RWPE2 (cell line): Measurements from ENCODE around the gene GPC1.

Source experiments
- ATAC-seq: fragments of 200-7000 bp; cut with Tn5 transposase; 3 replicates; pipeline ENCODE4 v1.9.1; 2021; ENCODE audit warnings: low read depth
- DNase-seq: peaks from one replicate; pipeline ENCODE4 v3.0.0-alpha.2; 2020; ENCODE audit warnings: low spot score
- H3K27ac ChIP-seq: fragments of 450-650 bp; 2 replicates; pipeline ENCODE4 v1.5.1; 2017; ENCODE audit warnings: mild to moderate bottlenecking; ENCODE audit not compliant: poor library complexity, severe bottlenecking
- H3K27me3 ChIP-seq: fragments of 250-450 bp; sonication (Bioruptor Pico); 2 replicates; pipeline ENCODE4 v1.5.1; 2021; ENCODE audit warnings: mild to moderate bottlenecking, moderate library complexity; ENCODE audit not compliant: insufficient read depth, poor library complexity, severe bottlenecking
- H3K36me3 ChIP-seq: fragments of 250-450 bp; sonication (Bioruptor Pico); 2 replicates; pipeline ENCODE4 v1.5.1; 2020; ENCODE audit warnings: low read depth, mild to moderate bottlenecking, moderate library complexity
- H3K4me1 ChIP-seq: fragments of 250-450 bp; sonication (Bioruptor Pico); 2 replicates; pipeline ENCODE4 v1.5.1; 2021; ENCODE audit warnings: mild to moderate bottlenecking, moderate library complexity; ENCODE audit not compliant: insufficient read depth, poor library complexity, severe bottlenecking
- H3K4me3 ChIP-seq: fragments of 250-450 bp; sonication (Bioruptor Pico); 2 replicates; pipeline ENCODE4 v1.5.1; 2021; ENCODE audit warnings: mild to moderate bottlenecking, moderate library complexity; ENCODE audit not compliant: severe bottlenecking
- H3K9me3 ChIP-seq: fragments of 250-450 bp; sonication (Bioruptor Pico); 2 replicates; pipeline ENCODE4 v1.5.1; 2021; ENCODE audit warnings: mild to moderate bottlenecking, moderate library complexity; ENCODE audit not compliant: severe bottlenecking
- TF ChIP-seq, protein P1 (sequence below): fragments of 450-650 bp; IDR thresholded peaks from one replicate; pipeline ENCODE4 v1.5.1; 2017; ENCODE audit warnings: mild to moderate bottlenecking, moderate library complexity; ENCODE audit not compliant: poor library complexity, severe bottlenecking

GPC1 gene

DNA sequence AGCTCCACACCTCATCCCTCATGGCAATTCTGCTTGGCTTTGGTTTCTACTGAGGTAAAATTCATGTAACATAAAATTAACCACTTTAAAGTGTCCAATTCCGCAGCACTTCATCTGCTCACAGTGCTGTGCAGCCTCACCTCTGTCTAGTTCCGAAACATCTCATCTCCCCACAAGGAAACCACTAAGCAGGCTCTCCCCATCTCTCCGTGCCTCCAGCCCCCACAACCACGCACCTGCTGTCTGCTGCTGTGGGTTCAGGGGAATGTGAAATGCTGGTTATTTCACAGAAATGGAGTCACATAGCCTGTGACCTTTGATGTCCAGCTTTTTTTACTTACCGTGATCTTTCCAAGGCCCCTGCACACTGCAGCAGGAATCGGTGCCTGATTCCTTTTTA lies 7.7 kb upstream of the GPC1 start:
- Histone ChIP-seq H3K27ac (no peak overlapping the region), H3K9me3 (no peaks in the 10 kb centered on the region), H3K4me1 (peaks cover 10% of the 10 kb centered on the region), H3K27me3 (no peaks in the 10 kb centered on the region), H3K36me3 (no peaks in the 10 kb centered on the region), H3K4me3 (no peak overlapping the region)
- DNase-seq: no peak
- no peak for ATAC-seq
- TF ChIP-seq, protein P1, sequence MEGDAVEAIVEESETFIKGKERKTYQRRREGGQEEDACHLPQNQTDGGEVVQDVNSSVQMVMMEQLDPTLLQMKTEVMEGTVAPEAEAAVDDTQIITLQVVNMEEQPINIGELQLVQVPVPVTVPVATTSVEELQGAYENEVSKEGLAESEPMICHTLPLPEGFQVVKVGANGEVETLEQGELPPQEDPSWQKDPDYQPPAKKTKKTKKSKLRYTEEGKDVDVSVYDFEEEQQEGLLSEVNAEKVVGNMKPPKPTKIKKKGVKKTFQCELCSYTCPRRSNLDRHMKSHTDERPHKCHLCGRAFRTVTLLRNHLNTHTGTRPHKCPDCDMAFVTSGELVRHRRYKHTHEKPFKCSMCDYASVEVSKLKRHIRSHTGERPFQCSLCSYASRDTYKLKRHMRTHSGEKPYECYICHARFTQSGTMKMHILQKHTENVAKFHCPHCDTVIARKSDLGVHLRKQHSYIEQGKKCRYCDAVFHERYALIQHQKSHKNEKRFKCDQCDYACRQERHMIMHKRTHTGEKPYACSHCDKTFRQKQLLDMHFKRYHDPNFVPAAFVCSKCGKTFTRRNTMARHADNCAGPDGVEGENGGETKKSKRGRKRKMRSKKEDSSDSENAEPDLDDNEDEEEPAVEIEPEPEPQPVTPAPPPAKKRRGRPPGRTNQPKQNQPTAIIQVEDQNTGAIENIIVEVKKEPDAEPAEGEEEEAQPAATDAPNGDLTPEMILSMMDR: no peak

DNA sequence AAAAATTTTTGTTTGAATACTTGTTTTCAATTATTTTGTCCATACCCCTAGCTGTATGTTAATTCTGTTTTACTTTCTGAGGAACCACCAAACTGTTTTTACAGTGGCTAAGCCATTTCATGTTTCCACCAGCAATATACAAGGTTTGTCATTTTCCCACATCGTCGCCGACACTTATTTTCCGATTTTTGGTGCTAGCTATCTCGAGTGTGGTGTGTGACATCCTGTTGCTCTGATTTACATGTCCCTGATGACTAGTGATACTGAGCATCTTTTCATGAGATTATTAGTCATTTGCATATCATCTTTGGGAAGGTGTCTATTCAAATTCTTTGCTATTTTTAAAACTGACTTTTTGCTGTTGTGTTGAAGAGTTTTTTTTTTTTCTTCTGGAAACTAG lies 7.2 kb upstream of the GPC1 start:
- no peaks in the 10 kb centered on the region for H3K27me3 ChIP-seq
- no peaks in the 10 kb centered on the region for H3K9me3 ChIP-seq
- no peak overlapping the region for H3K27ac ChIP-seq
- H3K36me3 ChIP-seq: no peaks in the 10 kb centered on the region
- TF ChIP-seq, protein P1: no peak
- H3K4me3 ChIP-seq: no peak overlapping the region
- H3K4me1 ChIP-seq: peaks cover 12% of the 10 kb centered on the region
- ATAC-seq (no peak), DNase-seq (no peak)

- H3K9me3 ChIP-seq: no peaks in the 10 kb centered on the region
Measured at GRCh38 chr2:240429341-240429871, 6.1 kb upstream of the GPC1 start.

GRCh38 chr2:240429872-240430491 lies 5.5 kb upstream of the GPC1 start:
- no peaks in the 10 kb centered on the region for H3K36me3 ChIP-seq
- TF ChIP-seq, protein P1: no peak
- H3K4me3 ChIP-seq: no peak overlapping the region
- no peaks in the 10 kb centered on the region for H3K27me3 ChIP-seq
- H3K4me1 ChIP-seq: peaks cover 18% of the 10 kb centered on the region
- DNase-seq: no peak
- H3K9me3 ChIP-seq: no peaks in the 10 kb centered on the region
- H3K27ac ChIP-seq: no peak overlapping the region
- ATAC-seq: no peak

More at GRCh38 chr2:240429341-240429871, 6.1 kb upstream of the GPC1 start:
- peaks cover 18% of the 10 kb centered on the region for H3K4me1 ChIP-seq
- TF ChIP-seq, protein P1: no peak
- H3K27ac ChIP-seq: no peak overlapping the region
- H3K4me3 ChIP-seq: no peak overlapping the region
- no peak for ATAC-seq
- DNase-seq: no peak
- H3K27me3 ChIP-seq: no peaks in the 10 kb centered on the region
- no peaks in the 10 kb centered on the region for H3K36me3 ChIP-seq

DNA sequence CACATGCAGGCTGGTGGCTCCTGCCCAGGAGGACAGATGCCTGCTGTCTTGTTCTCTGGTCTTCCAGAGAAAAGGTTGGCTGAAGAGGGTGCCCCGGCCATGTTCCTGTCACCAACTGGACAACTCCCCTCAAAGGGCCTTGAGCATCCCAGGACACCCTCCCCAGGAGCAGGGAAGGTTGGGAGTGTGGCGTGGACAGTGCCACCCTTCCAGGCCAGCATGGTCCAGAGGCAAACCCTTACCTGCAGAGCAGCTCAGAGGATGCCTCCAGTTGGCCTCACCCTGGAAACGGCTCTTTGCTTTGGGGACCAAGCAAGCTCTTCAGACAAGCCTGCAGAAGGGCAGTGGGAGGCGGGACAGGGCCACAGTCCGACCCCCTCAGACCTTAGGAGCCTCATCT lies 4.9 kb upstream of the GPC1 start:
- ATAC-seq: no peak
- H3K27ac ChIP-seq: no peak overlapping the region
- no peaks in the 10 kb centered on the region for H3K36me3 ChIP-seq
- H3K27me3 ChIP-seq: no peaks in the 10 kb centered on the region
- peaks cover 18% of the 10 kb centered on the region for H3K4me1 ChIP-seq
- DNase-seq: no peak
- no peak overlapping the region for H3K4me3 ChIP-seq
- TF ChIP-seq, protein P1: no peak
- no peaks in the 10 kb centered on the region for H3K9me3 ChIP-seq
